SK-MEL-5 (cell line): Measurements from ENCODE around the gene SPATA1. TPM values are rescaled to one million over a fixed set of nuclear protein-coding genes. Genes with fewer than 3 reads are reported as not detected.
A peak's percentile ranks its signal among the peaks of the same experiment; 100 is the strongest.

Experiments used
- DNase-seq: peaks from one replicate; pipeline ENCODE4 v3.0.0-alpha.2; 2016; ENCODE audit warnings: low read depth, low spot score
- in situ Hi-C: cut with HindIII; loops from 2 replicates; pipeline ENCODE4 v1.10.0; 2016; ENCODE audit warnings: low sequenced_read_pairs, high pct_unique_total_duplicates, low pct_unique_long_range_greater_than_20kb
- polyA plus RNA-seq, 2 experiments: library from polyadenylated mRNA; depleted of rRNA; stranded (reverse); fragments of >200 nt; gene quantifications; 2 replicates each; pipeline ENCODE4 v1.2.3, GENCODE V29; 2015
- total RNA-seq: library from RNA; depleted of rRNA; stranded (reverse); fragments of >200 nt; shearing (Covaris generic); gene quantifications from 2 replicates; pipeline ENCODE4 v1.2.3, GENCODE V29; 2014; rRNA removed

SPATA1 gene
- 0.93 TPM in 1 of 2 replicates, not detected in the other for total RNA-seq
- not detected in 2 replicates for polyA plus RNA-seq (2015; cell fraction: cytosol; rRNA removed)
- polyA plus RNA-seq (2015; cell fraction: nucleus; rRNA removed): not detected in 2 replicates

- DNase-seq: peak; percentile 95
- in situ Hi-C loops: no loop called here
These were observed at the start of gene SPATA1, which contains the start of gene GNG5 for GRCh38 chr1:84506002-84506728. Gene SPATA1 (plus strand): TSS chr1:84506386. CDS start chr1:84516360, 9,974 bp downstream. Gene GNG5 (minus strand): TSS chr1:84506581. CDS start chr1:84506091, 490 bp downstream.

GRCh38 chr1:84462118-84462517, 44.1 kb upstream of the SPATA1 start:
- in situ Hi-C loops: no loop called here

GRCh38 chr1:84467298-84467697, 38.9 kb upstream of the SPATA1 start:
- DNase-seq: no peak
- in situ Hi-C loops: no loop called here

More at GRCh38 chr1:84462118-84462517, 44.1 kb upstream of the SPATA1 start:
- DNase-seq: no peak

GRCh38 chr1:84476225-84476624, 30.0 kb upstream of the SPATA1 start:
- no peak for DNase-seq
- in situ Hi-C loops: no loop called here

GRCh38 chr1:84478876-84479868, 27.0 kb upstream of the SPATA1 start, which contains the start of gene RPF1:
Gene RPF1 (plus strand): TSS chr1:84479266. CDS start chr1:84479282, 16 bp downstream.
- in situ Hi-C loops: no loop called here
- DNase-seq: peak; percentile 85

GRCh38 chr1:84479998-84480397, 26.2 kb upstream of the SPATA1 start:
- in situ Hi-C loops: no loop called here
- DNase-seq: peak; percentile 3

- DNase-seq: no peak
- in situ Hi-C loops: no loop called here
These were observed 25.5 kb upstream of the SPATA1 start for GRCh38 chr1:84480650-84481049.

- in situ Hi-C loops: no loop called here
- no peak for DNase-seq
These were observed 24.9 kb upstream of the SPATA1 start for GRCh38 chr1:84481317-84481716.

- DNase-seq: no peak
- in situ Hi-C loops: no loop called here
These were observed 18.1 kb upstream of the SPATA1 start for GRCh38 chr1:84488107-84488506.

GRCh38 chr1:84489766-84490165, 16.4 kb upstream of the SPATA1 start:
- DNase-seq: no peak
- in situ Hi-C loops: no loop called here

- no peak for DNase-seq
- in situ Hi-C loops: no loop called here
These were observed 13.5 kb upstream of the SPATA1 start for GRCh38 chr1:84492726-84493125.

GRCh38 chr1:84493747-84494146, 12.4 kb upstream of the SPATA1 start:
- no peak for DNase-seq

GRCh38 chr1:84496498-84496897, 9.7 kb upstream of the SPATA1 start:
- no peak for DNase-seq
- in situ Hi-C loops: no loop called here

More at GRCh38 chr1:84493747-84494146, 12.4 kb upstream of the SPATA1 start:
- in situ Hi-C loops: no loop called here

- in situ Hi-C loops: no loop called here
- no peak for DNase-seq
These were observed 8.4 kb upstream of the SPATA1 start for GRCh38 chr1:84497631-84498275.

GRCh38 chr1:84502927-84503326, 3.3 kb upstream of the SPATA1 start:
- in situ Hi-C loops: no loop called here
- DNase-seq: no peak

GRCh38 chr1:84504580-84505492, 1.4 kb upstream of the SPATA1 start:
- peak; percentile 5 for DNase-seq
- in situ Hi-C loops: no loop called here
